DOHH2 (cell line): ENCODE measurements around the gene MBD2.

Source experiments
- EZH2phosphoT487 ChIP-seq: fragments of 200-600 bp; sonication (generic); IDR thresholded peaks from 2 replicates; pipeline ENCODE4 v1.6.1; 2017; ENCODE audit warnings: borderline replicate concordance, mild to moderate bottlenecking, antibody characterized with exemption, low read length, moderate library complexity, mixed read lengths
- TF ChIP-seq, protein P1 (sequence below): fragments of 200-600 bp; sonication (generic); IDR thresholded peaks from one replicate; pipeline ENCODE4 v1.5.1; 2014; ENCODE audit warnings: antibody characterized with exemption, mild to moderate bottlenecking, low read depth, low read length; ENCODE audit not compliant: poor library complexity, severe bottlenecking

DNA sequence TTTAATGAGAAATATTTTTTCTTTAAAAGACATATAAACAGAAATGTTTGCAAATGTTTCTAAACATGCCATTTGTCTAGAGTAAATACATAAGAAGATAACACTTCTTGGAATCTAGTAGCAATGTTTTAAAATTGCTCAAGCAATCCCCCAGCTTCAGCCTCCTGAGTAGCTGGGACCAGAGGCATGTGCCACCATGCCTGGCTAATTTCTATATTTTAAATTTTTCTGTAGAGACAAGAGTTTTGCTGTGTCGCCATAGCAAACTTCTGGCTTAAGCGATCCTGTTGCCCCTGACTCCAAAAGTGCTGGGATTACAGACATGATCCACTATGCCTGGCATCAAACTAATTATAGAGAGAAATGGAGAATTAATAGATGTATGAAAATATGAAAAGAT, 14.6 kb upstream of the MBD2 start:
- TF ChIP-seq, protein P1, sequence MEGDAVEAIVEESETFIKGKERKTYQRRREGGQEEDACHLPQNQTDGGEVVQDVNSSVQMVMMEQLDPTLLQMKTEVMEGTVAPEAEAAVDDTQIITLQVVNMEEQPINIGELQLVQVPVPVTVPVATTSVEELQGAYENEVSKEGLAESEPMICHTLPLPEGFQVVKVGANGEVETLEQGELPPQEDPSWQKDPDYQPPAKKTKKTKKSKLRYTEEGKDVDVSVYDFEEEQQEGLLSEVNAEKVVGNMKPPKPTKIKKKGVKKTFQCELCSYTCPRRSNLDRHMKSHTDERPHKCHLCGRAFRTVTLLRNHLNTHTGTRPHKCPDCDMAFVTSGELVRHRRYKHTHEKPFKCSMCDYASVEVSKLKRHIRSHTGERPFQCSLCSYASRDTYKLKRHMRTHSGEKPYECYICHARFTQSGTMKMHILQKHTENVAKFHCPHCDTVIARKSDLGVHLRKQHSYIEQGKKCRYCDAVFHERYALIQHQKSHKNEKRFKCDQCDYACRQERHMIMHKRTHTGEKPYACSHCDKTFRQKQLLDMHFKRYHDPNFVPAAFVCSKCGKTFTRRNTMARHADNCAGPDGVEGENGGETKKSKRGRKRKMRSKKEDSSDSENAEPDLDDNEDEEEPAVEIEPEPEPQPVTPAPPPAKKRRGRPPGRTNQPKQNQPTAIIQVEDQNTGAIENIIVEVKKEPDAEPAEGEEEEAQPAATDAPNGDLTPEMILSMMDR: no peak
- TF ChIP-seq EZH2phosphoT487: no peak
